Mammary epithelial cell (primary cell): Measurements from ENCODE around the gene ITM2A.

Experiments
- EZH2 ChIP-seq: IDR thresholded peaks from 2 replicates; pipeline ENCODE4 v1.6.1; 2012; ENCODE audit warnings: low read length, inconsistent platforms, borderline replicate concordance
- TF ChIP-seq, protein P1 (sequence below), 2 donors: IDR thresholded peaks in 1 of 2; conservative IDR thresholded peaks in 1 of 2; 2 replicates each; pipeline ENCODE4 v1.5.1; 2011 to 2012; ENCODE audit warnings: inconsistent platforms in 2 of 2, low read length in 2 of 2, mild to moderate bottlenecking in 2 of 2, control low read depth in 1 of 2, low read depth in 1 of 2; ENCODE audit not compliant: insufficient read depth in 1 of 2; ENCODE audit errors: extremely low read depth in 1 of 2

DNA sequence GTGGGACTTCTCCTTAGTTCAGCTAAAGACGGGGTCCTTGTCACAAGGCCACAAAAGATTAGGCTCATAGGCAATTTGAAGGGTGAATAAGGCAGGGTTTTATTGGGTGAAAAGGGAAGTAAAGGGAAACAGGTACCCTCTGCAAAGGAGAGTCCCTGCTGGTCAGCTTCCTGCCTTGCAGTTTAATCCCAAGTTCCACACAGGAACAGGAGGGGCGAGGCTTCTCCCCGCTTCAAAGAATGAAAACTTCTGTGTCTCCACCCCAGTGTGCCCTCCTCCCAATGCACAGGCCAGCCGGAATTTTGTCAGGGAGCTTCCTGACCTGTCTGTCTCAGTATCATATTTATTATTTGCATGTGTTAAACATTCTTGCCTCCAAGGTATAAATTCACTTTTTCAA is 37.1 kb downstream of the ITM2A start:
- no peak for TF ChIP-seq EZH2
- TF ChIP-seq, protein P1, sequence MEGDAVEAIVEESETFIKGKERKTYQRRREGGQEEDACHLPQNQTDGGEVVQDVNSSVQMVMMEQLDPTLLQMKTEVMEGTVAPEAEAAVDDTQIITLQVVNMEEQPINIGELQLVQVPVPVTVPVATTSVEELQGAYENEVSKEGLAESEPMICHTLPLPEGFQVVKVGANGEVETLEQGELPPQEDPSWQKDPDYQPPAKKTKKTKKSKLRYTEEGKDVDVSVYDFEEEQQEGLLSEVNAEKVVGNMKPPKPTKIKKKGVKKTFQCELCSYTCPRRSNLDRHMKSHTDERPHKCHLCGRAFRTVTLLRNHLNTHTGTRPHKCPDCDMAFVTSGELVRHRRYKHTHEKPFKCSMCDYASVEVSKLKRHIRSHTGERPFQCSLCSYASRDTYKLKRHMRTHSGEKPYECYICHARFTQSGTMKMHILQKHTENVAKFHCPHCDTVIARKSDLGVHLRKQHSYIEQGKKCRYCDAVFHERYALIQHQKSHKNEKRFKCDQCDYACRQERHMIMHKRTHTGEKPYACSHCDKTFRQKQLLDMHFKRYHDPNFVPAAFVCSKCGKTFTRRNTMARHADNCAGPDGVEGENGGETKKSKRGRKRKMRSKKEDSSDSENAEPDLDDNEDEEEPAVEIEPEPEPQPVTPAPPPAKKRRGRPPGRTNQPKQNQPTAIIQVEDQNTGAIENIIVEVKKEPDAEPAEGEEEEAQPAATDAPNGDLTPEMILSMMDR (conservative IDR thresholded peaks at IDR 0.05 in 1 of 2, IDR thresholded peaks at IDR 0.05 in 1 of 2; ENCODE audit: extremely low read depth in 1 of 2, insufficient read depth in 1 of 2, low read depth in 1 of 2, low read length in 2 of 2), result no peak
